H1 (cell line): Measurements from ENCODE around the gene SLC12A6. TPM values are rescaled to one million over a fixed set of nuclear protein-coding genes. Genes with fewer than 3 reads are reported as not detected.

Experiments
- CTCF ChIA-PET: fragments of 300-600 bp; sonication (Branson Sonifier 250); formaldehyde crosslinking; loops from one replicate; lab custom pipeline; 2021; ENCODE audit not compliant: partially characterized antibody; lab: Charles Lee
- POLR2A ChIA-PET: fragments of 300-600 bp; sonication (Branson Sonifier 250); formaldehyde crosslinking; loops from one replicate; lab custom pipeline; 2021; ENCODE audit warnings: inconsistent platforms; ENCODE audit not compliant: partially characterized antibody; lab: Charles Lee
- DNase-seq, 2 experiments: peaks; one replicate each; pipeline versions ENCODE4 v3.0.0 to v3.0.0-alpha.2; 2010 to 2022; ENCODE audit warnings: low spot score in 2 of 2, low read depth in 1 of 2, mixed read lengths in 1 of 2
- FAIRE-seq: peaks from 2 replicates; lab custom pipeline; 2011; peaks lifted over from hg19 to GRCh38; lab: Jason Lieb, UNC
- H2AFZ ChIP-seq: 2 replicates; pipeline ENCODE4 v1.8.1; 2012; ENCODE audit warnings: low read length, inconsistent platforms
- H2AK5ac ChIP-seq: 2 replicates; pipeline ENCODE4 v1.6.1; 2013; ENCODE audit warnings: low read depth, low read length
- H2BK120ac ChIP-seq: replicated peaks from 2 replicates; pipeline ENCODE3; 2013; ENCODE audit warnings: low read depth, low read length, inconsistent platforms
- H2BK12ac ChIP-seq: 2 replicates; pipeline ENCODE4 v1.6.1; 2013; ENCODE audit warnings: low read depth, low read length
- H2BK15ac ChIP-seq: 2 replicates; pipeline ENCODE4 v1.6.1; 2013; ENCODE audit warnings: low read length
- H2BK20ac ChIP-seq: 2 replicates; pipeline ENCODE4 v1.6.1; 2013; ENCODE audit warnings: low read length
- H2BK5ac ChIP-seq: 2 replicates; pipeline ENCODE4 v1.6.1; 2013; ENCODE audit warnings: low read depth, low read length
- H3K14ac ChIP-seq: 2 replicates; pipeline ENCODE4 v1.6.1; 2013; ENCODE audit warnings: inconsistent platforms; ENCODE audit not compliant: insufficient read length
- H3K18ac ChIP-seq: 2 replicates; pipeline ENCODE4 v1.6.1; 2013; ENCODE audit warnings: low read length; ENCODE audit errors: extremely low read depth
- H3K23ac ChIP-seq: 2 replicates; pipeline ENCODE4 v1.6.1; 2013; ENCODE audit warnings: inconsistent platforms; ENCODE audit not compliant: insufficient read length
- H3K23me2 ChIP-seq: 2 replicates; pipeline ENCODE4 v1.6.1; 2013; ENCODE audit warnings: low read depth, low read length
- H3K27ac ChIP-seq: 2 replicates; pipeline ENCODE4 v1.6.1; 2011; ENCODE audit warnings: low read depth, low read length, inconsistent platforms
- H3K27me3 ChIP-seq, 4 experiments: replicated peaks in 1 of 4; 1 replicate in 1 of 4; 2 replicates in 3 of 4; pipeline versions ENCODE4 v1.6.1 to v1.8.1; 2011 to 2013; ENCODE audit warnings: low read length in 3 of 4, mild to moderate bottlenecking in 3 of 4, inconsistent platforms in 2 of 4, mixed read lengths in 2 of 4, moderate library complexity in 1 of 4; ENCODE audit not compliant: control insufficient read depth in 3 of 4, insufficient read depth in 3 of 4; ENCODE audit errors: extremely low read depth in 1 of 4
- H3K36me3 ChIP-seq, 4 experiments: 2 replicates each; pipeline versions ENCODE4 v1.6.1 to v1.8.1; 2011 to 2013; ENCODE audit warnings: mild to moderate bottlenecking in 4 of 4, low read length in 3 of 4, moderate library complexity in 2 of 4, control low read depth in 1 of 4, inconsistent platforms in 1 of 4; ENCODE audit not compliant: insufficient read depth in 4 of 4, control insufficient read depth in 2 of 4
- H3K4ac ChIP-seq: replicated peaks from 2 replicates; pipeline ENCODE3; 2013; ENCODE audit warnings: low read length, low read depth, mixed read lengths, inconsistent platforms; ENCODE audit not compliant: insufficient read length
- H3K4me1 ChIP-seq, 4 experiments: replicated peaks in 1 of 4; 1 replicate in 1 of 4; 2 replicates in 3 of 4; pipeline versions ENCODE4 v1.6.1 to v1.8.1; 2011 to 2013; ENCODE audit warnings: low read length in 3 of 4, inconsistent platforms in 2 of 4, mixed read lengths in 1 of 4; ENCODE audit not compliant: insufficient read depth in 4 of 4, control insufficient read depth in 3 of 4
- H3K4me2 ChIP-seq, 2 experiments: 2 replicates each; pipeline versions ENCODE4 v1.6.1 to v1.8.1; 2011 to 2013; ENCODE audit warnings: low read depth in 2 of 2, low read length in 2 of 2, control low read depth in 1 of 2, inconsistent platforms in 1 of 2, mild to moderate bottlenecking in 1 of 2; ENCODE audit not compliant: insufficient read depth in 1 of 2
- H3K4me3 ChIP-seq, 4 experiments: fragments of 200-600, 300-600 bp in 1 of 4; sonication (generic), shearing (Covaris generic), sonication (Bioruptor Twin) in 1 of 4; 2 replicates each; pipeline versions ENCODE4 v1.5.1 to v1.8.1; 2011 to 2016; ENCODE audit warnings: low read length in 4 of 4, low read depth in 3 of 4, control low read depth in 2 of 4, inconsistent platforms in 2 of 4, mild to moderate bottlenecking in 2 of 4, mixed read lengths in 1 of 4, moderate library complexity in 1 of 4; ENCODE audit not compliant: insufficient read depth in 2 of 4; ENCODE audit errors: extremely low read depth in 1 of 4
- H3K56ac ChIP-seq: replicated peaks from 2 replicates; pipeline ENCODE3; 2013; ENCODE audit warnings: low read depth, mild to moderate bottlenecking, mixed read lengths, low read length, inconsistent platforms; ENCODE audit not compliant: insufficient read length
- H3K79me1 ChIP-seq: 2 replicates; pipeline ENCODE4 v1.6.1; 2013; ENCODE audit warnings: low read depth, low read length, control low read depth
- H3K79me2 ChIP-seq, 2 experiments: 2 replicates each; pipeline versions ENCODE4 v1.6.1 to v1.8.1; 2012 to 2013; ENCODE audit warnings: low read length in 2 of 2, mild to moderate bottlenecking in 2 of 2, inconsistent platforms in 1 of 2; ENCODE audit not compliant: insufficient read depth in 2 of 2, control insufficient read depth in 1 of 2
- H3K9ac ChIP-seq, 4 experiments: replicated peaks in 1 of 4; 1 replicate in 1 of 4; 2 replicates in 3 of 4; pipeline versions ENCODE4 v1.6.1 to v1.8.1; 2011 to 2013; ENCODE audit warnings: low read depth in 3 of 4, low read length in 3 of 4, control low read depth in 2 of 4, mild to moderate bottlenecking in 2 of 4, moderate library complexity in 2 of 4, inconsistent platforms in 1 of 4; ENCODE audit errors: extremely low read depth in 1 of 4
- H3K9me3 ChIP-seq, 2 experiments: 2 replicates each; pipeline versions ENCODE4 v1.6.1 to v1.8.1; 2012 to 2013; ENCODE audit warnings: mild to moderate bottlenecking in 2 of 2, moderate library complexity in 2 of 2, control low read depth in 1 of 2, inconsistent platforms in 1 of 2, low read depth in 1 of 2, low read length in 1 of 2, mixed read lengths in 1 of 2; ENCODE audit not compliant: insufficient read depth in 2 of 2
- H4K20me1 ChIP-seq, 2 experiments: replicated peaks in 1 of 2; 2 replicates each; pipeline versions ENCODE3 to v1.8.1; 2011 to 2013; ENCODE audit warnings: inconsistent platforms in 2 of 2, low read length in 2 of 2, mild to moderate bottlenecking in 1 of 2; ENCODE audit not compliant: insufficient read depth in 2 of 2, control insufficient read depth in 1 of 2
- H4K5ac ChIP-seq: 2 replicates; pipeline ENCODE4 v1.6.1; 2013; ENCODE audit warnings: low read length, low read depth, mixed read lengths, inconsistent platforms; ENCODE audit not compliant: insufficient read length
- H4K8ac ChIP-seq: 2 replicates; pipeline ENCODE4 v1.8.0; 2013; ENCODE audit warnings: mild to moderate bottlenecking, moderate library complexity, low read length, inconsistent platforms; ENCODE audit not compliant: insufficient read depth; ENCODE audit errors: extremely low read depth
- H4K91ac ChIP-seq: replicated peaks from 2 replicates; pipeline ENCODE3; 2013; ENCODE audit warnings: low read length, mixed read lengths, inconsistent platforms; ENCODE audit not compliant: insufficient read length
- ATF3 ChIP-seq: IDR thresholded peaks from 2 replicates; pipeline ENCODE4 v1.6.1; 2011; ENCODE audit warnings: low read depth, mild to moderate bottlenecking, low read length; ENCODE audit not compliant: insufficient read depth
- FOSL1 ChIP-seq: IDR thresholded peaks from 2 replicates; pipeline ENCODE4 v1.6.1; 2011; ENCODE audit warnings: mild to moderate bottlenecking, low read depth, low read length, moderate library complexity; ENCODE audit not compliant: insufficient read depth
- JUND ChIP-seq: IDR thresholded peaks from 2 replicates; pipeline ENCODE4 v1.6.1; 2011; ENCODE audit warnings: mild to moderate bottlenecking, improper control_type of control experiment, low read length
- POLR2A ChIP-seq, 2 experiments: IDR thresholded peaks; 1 replicate in 1 of 2; 2 replicates in 1 of 2; pipeline ENCODE4 v1.6.1; 2011; ENCODE audit warnings: low read depth in 2 of 2, low read length in 2 of 2, mild to moderate bottlenecking in 2 of 2; ENCODE audit errors: control extremely low read depth in 1 of 2
- POU5F1 ChIP-seq: IDR thresholded peaks from 2 replicates; pipeline ENCODE4 v1.6.1; 2011; ENCODE audit warnings: low read depth, mild to moderate bottlenecking, low read length, moderate library complexity
- TAF1 ChIP-seq: IDR thresholded peaks from 2 replicates; pipeline ENCODE4 v1.6.1; 2011; ENCODE audit warnings: mild to moderate bottlenecking, low read depth, low read length
- TBP ChIP-seq: IDR thresholded peaks from 2 replicates; pipeline ENCODE4 v1.6.1; 2011; ENCODE audit warnings: low read depth, low read length, improper control_type of control experiment
- WGBS, 2 experiments: shearing (Covaris generic) in 1 of 2; methylation state at CpG; one replicate each; pipeline versions ENCODE4 v1.1.6 to v1.1.7; 2013 to 2015; ENCODE audit warnings: low lambda C conversion rate in 2 of 2, mixed read lengths in 2 of 2, inconsistent platforms in 1 of 2, low coverage in 1 of 2, missing lambda C conversion rate in 1 of 2; ENCODE audit not compliant: insufficient replicate concordance in 2 of 2, insufficient coverage in 1 of 2, insufficient read length in 1 of 2; ENCODE audit errors: extremely low coverage in 1 of 2, missing lambda C conversion rate in 1 of 2; 5-methylcytosine and 5-hydroxymethylcytosine counted together
- polyA plus RNA-seq, 7 experiments: library from polyadenylated mRNA; depleted of rRNA in 3 of 7; stranded (reverse) in 5 of 7; unstranded in 2 of 7; fragments of >200 nt in 5 of 7; fragments of 200-250 nt in 2 of 7; gene quantifications; 1 replicate in 5 of 7; 2 replicates in 1 of 7; 4 replicates in 1 of 7; pipeline versions ENCODE4 v1.2.1 to v1.2.3, GENCODE V29; 2011 to 2013; ENCODE audit warnings: missing spikeins in 2 of 7, mixed read lengths in 2 of 7
- total RNA-seq: library from RNA; stranded (reverse); fragmentation: NEBNext Ultra II Directional; extraction: Animal tissue kit (Norgen Biotek cat#: 25700); gene quantifications from 2 replicates; pipeline ENCODE4 v1.2.1, GENCODE V29; 2021
- TF ChIP-seq, protein P1 (sequence below): IDR thresholded peaks from 2 replicates; pipeline ENCODE4 v1.6.1; 2011; ENCODE audit warnings: low read length, improper control_type of control experiment

Gene SLC12A6
- total and polyA plus RNA-seq, 2 of the 8 experiments (the other 6 are each of a cell fraction or from before 2014, with no cell fraction given), result 9.2 to 11.1 TPM

- H3K14ac ChIP-seq, result no peak overlapping the region
- no peaks in the 10 kb centered on the region for H3K79me1 ChIP-seq
- H2BK15ac ChIP-seq, result 0 out of 2 replicates have a peak overlapping the region, but pooled peaks have one; percentile 63
- H2AFZ ChIP-seq, result peak overlapping the region; percentile 62
- no peak overlapping the region for H3K27ac ChIP-seq
- H4K8ac ChIP-seq, result no peak overlapping the region
- H2AK5ac ChIP-seq, result no peak overlapping the region
- H3K4ac ChIP-seq, result no peak overlapping the region
- DNase-seq (peak in 1 of 2 experiments; percentile 51), FAIRE-seq (peak; percentile 24)
- H4K91ac ChIP-seq, result no peak overlapping the region
- whole genome bisulfite sequencing, 2 experiments, result 23% methylated on average over 10 of the region's 10 CpGs; no CpG with 5 or more reads in 1 of the 2 experiments
- H3K27me3 ChIP-seq, result no peaks in the 10 kb centered on the region
- peaks cover 0 to 4% (median 0%) of the 10 kb centered on the region in 4 experiments; a peak in 2 of 7 replicates for H3K4me1 ChIP-seq
- H3K23me2 ChIP-seq, result no peaks in the 10 kb centered on the region; the same call in 1 of the 2 replicates
- H3K79me2 ChIP-seq, result no peaks in the 10 kb centered on the region
- no peak overlapping the region for H2BK20ac ChIP-seq
- H3K36me3 ChIP-seq, result 0 out of 8 replicates have a peak, but pooled peaks cover 0 to 4% (median 0%) of the 10 kb centered on the region in 4 experiments
- H2BK120ac ChIP-seq, result no peak overlapping the region
- H2BK12ac ChIP-seq, result no peak overlapping the region
- no peak overlapping the region; the same call in 1 of the 2 replicates for H3K18ac ChIP-seq
- peak overlapping the region; percentile 19; the same call in 1 of the 2 replicates for H2BK5ac ChIP-seq
- no peak overlapping the region for H4K5ac ChIP-seq
- H3K4me2 ChIP-seq, result peak overlapping the region; percentile 66 to 71
- H3K9me3 ChIP-seq, result peaks cover 4 to 5% of the 10 kb centered on the region in 2 experiments; a peak in 1 of 4 replicates
- H4K20me1 ChIP-seq, result no peaks in the 10 kb centered on the region
- H3K4me3 ChIP-seq, result peak overlapping the region; percentile 35 to 61 (median 47)
- peak overlapping the region in 3 of 4 experiments; percentile 26 to 55 (median 32); a peak in 3 of 7 replicates for H3K9ac ChIP-seq
- no peak overlapping the region for H3K23ac ChIP-seq
- ChIA-PET POLR2A (interaction anchor here (0.9 to 1.4 kb wide), 5 partner anchors 9 to 93 kb away, joined by 3 to 6 read pairs (median 4); partner anchors contain the start of genes NOP10 and NUTM1), CTCF (interaction anchor here (0.8 to 1.7 kb wide), 4 partner anchors 10 to 85 kb away, joined by 3 to 6 read pairs (median 4); partner anchors contain the start of gene SLC12A6)
- peak; percentile 61; the same call in 1 of the 2 replicates for TF ChIP-seq ATF3
- no peak for TF ChIP-seq POU5F1
- TF ChIP-seq TAF1, result peak; percentile 59
- no peak for TF ChIP-seq FOSL1
- TF ChIP-seq POLR2A (IDR thresholded peaks at IDR 0.05; ENCODE audit: control extremely low read depth in 1 of 2, low read depth in 2 of 2, low read length in 2 of 2), result peak; percentile 44 to 57; a peak in 2 of 3 replicates
- TF ChIP-seq TBP, result peak; percentile 54; the same call in 1 of the 2 replicates
- no peak for TF ChIP-seq JUND
- TF ChIP-seq, protein P1, sequence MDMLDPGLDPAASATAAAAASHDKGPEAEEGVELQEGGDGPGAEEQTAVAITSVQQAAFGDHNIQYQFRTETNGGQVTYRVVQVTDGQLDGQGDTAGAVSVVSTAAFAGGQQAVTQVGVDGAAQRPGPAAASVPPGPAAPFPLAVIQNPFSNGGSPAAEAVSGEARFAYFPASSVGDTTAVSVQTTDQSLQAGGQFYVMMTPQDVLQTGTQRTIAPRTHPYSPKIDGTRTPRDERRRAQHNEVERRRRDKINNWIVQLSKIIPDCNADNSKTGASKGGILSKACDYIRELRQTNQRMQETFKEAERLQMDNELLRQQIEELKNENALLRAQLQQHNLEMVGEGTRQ, result peak; percentile 87
- H3K56ac ChIP-seq, result no peak overlapping the region
These were observed 19.1 kb downstream of the SLC12A6 start for GRCh38 chr15:34318277-34319079.
